ENCODE measurements around the gene STX1B. TPM values are rescaled to one million over a fixed set of nuclear protein-coding genes. Genes with fewer than 3 reads are reported as not detected.

The STX1B gene
- total RNA-seq, 2 experiments from 2014 or later = 0.47 to 2.1 TPM

GRCh38 chr16:31050280-31051030, 40.0 kb upstream of the STX1B start:
- no peaks in the 10 kb centered on the region for H3K9me2 ChIP-seq (ENCODE audit: insufficient read depth, low read length)
- no peak overlapping the region for H2AFZ ChIP-seq (ENCODE audit: low read length)
- no TSS peak for BruUV-seq (replicated peaks)
- no peaks in the 10 kb centered on the region for H3K4me1 ChIP-seq (ENCODE audit: insufficient read depth, low read length, poor library complexity, severe bottlenecking)
- no peak for DNase-seq (ENCODE audit: low spot score)
- no peak overlapping the region for H3K4me3 ChIP-seq (ENCODE audit: low read depth, low read length, poor library complexity, severe bottlenecking)
- TF ChIP-seq CTCF (conservative IDR thresholded peaks at IDR 0.05; ENCODE audit: low read length) = no peak
- TF ChIP-seq EZH2phosphoT487 (IDR thresholded peaks at IDR 0.05; ENCODE audit: borderline replicate concordance, low read depth, low read length) = no peak
- H4K20me1 ChIP-seq (ENCODE audit: insufficient read depth, low read length) = no peaks in the 10 kb centered on the region
- no peak overlapping the region for H3K27ac ChIP-seq (ENCODE audit: low read depth, low read length, poor library complexity, severe bottlenecking)
- no peak overlapping the region for H3K4me2 ChIP-seq (ENCODE audit: low read length)
- no peaks in the 10 kb centered on the region for H3K36me3 ChIP-seq (ENCODE audit: insufficient read depth, low read length)
- ChIA-PET CTCF (ENCODE audit: unreplicated experiment) (interaction anchor here (0.6 kb wide), 1 partner anchor 31 kb away, joined by 3 read pairs; no protein-coding TSS in a partner anchor), POLR2A (interaction anchor here (0.5 to 0.7 kb wide), 3 partner anchors 9 to 93 kb away, joined by 3 to 4 read pairs (median 3); no protein-coding TSS in a partner anchor)
- intact Hi-C loops (cut with micrococcal nuclease; ENCODE audit: unreplicated experiment) = no loop called here
- H3K79me2 ChIP-seq (ENCODE audit: insufficient read depth, low read depth, low read length) = no peaks in the 10 kb centered on the region
- no peaks in the 10 kb centered on the region for H3K9me3 ChIP-seq (ENCODE audit: low read length)

GRCh38 chr16:31043898-31044481, 33.6 kb upstream of the STX1B start:
- POLR2A ChIA-PET = no interaction called here
- Histone ChIP-seq H3K27ac (ENCODE audit: low read depth, low read length, poor library complexity, severe bottlenecking) (no peak overlapping the region), H3K9me2 (ENCODE audit: insufficient read depth, low read length) (no peaks in the 10 kb centered on the region), H3K79me2 (ENCODE audit: insufficient read depth, low read depth, low read length) (no peaks in the 10 kb centered on the region), H2AFZ (ENCODE audit: low read length) (no peak overlapping the region), H3K4me2 (ENCODE audit: low read length) (no peak overlapping the region), H3K4me1 (ENCODE audit: insufficient read depth, low read length, poor library complexity, severe bottlenecking) (no peaks in the 10 kb centered on the region), H3K9me3 (ENCODE audit: low read length) (no peaks in the 10 kb centered on the region), H4K20me1 (ENCODE audit: insufficient read depth, low read length) (no peaks in the 10 kb centered on the region), H3K36me3 (ENCODE audit: insufficient read depth, low read length) (no peaks in the 10 kb centered on the region; the same call in 1 of the 2 replicates), H3K4me3 (ENCODE audit: low read depth, low read length, poor library complexity, severe bottlenecking) (no peak overlapping the region)
- CTCF ChIA-PET (ENCODE audit: unreplicated experiment) = no interaction called here
- intact Hi-C loops (cut with micrococcal nuclease; ENCODE audit: unreplicated experiment) = no loop called here
- DNase-seq (ENCODE audit: low spot score) = no peak
- no TSS peak for BruUV-seq (replicated peaks)
- TF ChIP-seq EZH2phosphoT487 (IDR thresholded peaks at IDR 0.05; ENCODE audit: borderline replicate concordance, low read depth, low read length) = no peak
- no peak for TF ChIP-seq CTCF (conservative IDR thresholded peaks at IDR 0.05; ENCODE audit: low read length)

- Histone ChIP-seq H3K4me3 (ENCODE audit: low read depth, low read length, poor library complexity, severe bottlenecking) (no peak overlapping the region), H3K79me2 (ENCODE audit: insufficient read depth, low read depth, low read length) (no peaks in the 10 kb centered on the region), H4K20me1 (ENCODE audit: insufficient read depth, low read length) (no peaks in the 10 kb centered on the region), H3K4me2 (ENCODE audit: low read length) (no peak overlapping the region), H3K9me2 (ENCODE audit: insufficient read depth, low read length) (no peaks in the 10 kb centered on the region), H3K36me3 (ENCODE audit: insufficient read depth, low read length) (no peaks in the 10 kb centered on the region; the same call in 1 of the 2 replicates), H3K4me1 (ENCODE audit: insufficient read depth, low read length, poor library complexity, severe bottlenecking) (no peaks in the 10 kb centered on the region), H3K27ac (ENCODE audit: low read depth, low read length, poor library complexity, severe bottlenecking) (no peak overlapping the region), H2AFZ (ENCODE audit: low read length) (no peak overlapping the region), H3K9me3 (ENCODE audit: low read length) (no peaks in the 10 kb centered on the region)
- POLR2A ChIA-PET = interaction anchor here (0.5 kb wide), 1 partner anchor 40 kb away, joined by 3 read pairs; no protein-coding TSS in a partner anchor
- DNase-seq (ENCODE audit: low spot score) = no peak
- BruUV-seq (replicated peaks) = no TSS peak
- CTCF ChIA-PET (ENCODE audit: unreplicated experiment) = interaction anchor here (0.6 kb wide), 1 partner anchor 10 kb away, joined by 3 read pairs; the partner anchor contains the start of gene STX4
- TF ChIP-seq EZH2phosphoT487 (IDR thresholded peaks at IDR 0.05; ENCODE audit: borderline replicate concordance, low read depth, low read length) = no peak
- TF ChIP-seq CTCF (conservative IDR thresholded peaks at IDR 0.05; ENCODE audit: low read length) = no peak
- intact Hi-C loops (cut with micrococcal nuclease; ENCODE audit: unreplicated experiment) = no loop called here
Observed at GRCh38 chr16:31043352-31043751, 32.9 kb upstream of the STX1B start.
